Skeletal muscle satellite cell (primary cell): ENCODE data around the gene MCF2L.

ENCODE experiments used
- H3K27me3 ChIP-seq: 2 replicates; pipeline ENCODE4 v1.7.0; 2013; ENCODE audit warnings: low read length; ENCODE audit not compliant: control insufficient read depth, insufficient read depth
- H3K36me3 ChIP-seq: 2 replicates; pipeline ENCODE4 v1.7.0; 2013; ENCODE audit warnings: mild to moderate bottlenecking, control low read depth, low read length; ENCODE audit not compliant: insufficient read depth
- H3K4me1 ChIP-seq: 2 replicates; pipeline ENCODE4 v1.7.0; 2013; ENCODE audit warnings: low read length; ENCODE audit not compliant: control insufficient read depth, insufficient read depth
- H3K4me2 ChIP-seq: 2 replicates; pipeline ENCODE4 v1.7.0; 2013; ENCODE audit warnings: mild to moderate bottlenecking, low read length
- H3K4me3 ChIP-seq: 2 replicates; pipeline ENCODE4 v1.7.0; 2013; ENCODE audit warnings: low read length
- H3K9ac ChIP-seq: 2 replicates; pipeline ENCODE4 v1.7.0; 2013; ENCODE audit warnings: mild to moderate bottlenecking, low read depth, low read length, moderate library complexity
- H3K9me3 ChIP-seq: replicated peaks from 2 replicates; pipeline ENCODE4 v1.7.0; 2013; ENCODE audit warnings: mild to moderate bottlenecking, control low read depth, low read length

The MCF2L gene

DNA sequence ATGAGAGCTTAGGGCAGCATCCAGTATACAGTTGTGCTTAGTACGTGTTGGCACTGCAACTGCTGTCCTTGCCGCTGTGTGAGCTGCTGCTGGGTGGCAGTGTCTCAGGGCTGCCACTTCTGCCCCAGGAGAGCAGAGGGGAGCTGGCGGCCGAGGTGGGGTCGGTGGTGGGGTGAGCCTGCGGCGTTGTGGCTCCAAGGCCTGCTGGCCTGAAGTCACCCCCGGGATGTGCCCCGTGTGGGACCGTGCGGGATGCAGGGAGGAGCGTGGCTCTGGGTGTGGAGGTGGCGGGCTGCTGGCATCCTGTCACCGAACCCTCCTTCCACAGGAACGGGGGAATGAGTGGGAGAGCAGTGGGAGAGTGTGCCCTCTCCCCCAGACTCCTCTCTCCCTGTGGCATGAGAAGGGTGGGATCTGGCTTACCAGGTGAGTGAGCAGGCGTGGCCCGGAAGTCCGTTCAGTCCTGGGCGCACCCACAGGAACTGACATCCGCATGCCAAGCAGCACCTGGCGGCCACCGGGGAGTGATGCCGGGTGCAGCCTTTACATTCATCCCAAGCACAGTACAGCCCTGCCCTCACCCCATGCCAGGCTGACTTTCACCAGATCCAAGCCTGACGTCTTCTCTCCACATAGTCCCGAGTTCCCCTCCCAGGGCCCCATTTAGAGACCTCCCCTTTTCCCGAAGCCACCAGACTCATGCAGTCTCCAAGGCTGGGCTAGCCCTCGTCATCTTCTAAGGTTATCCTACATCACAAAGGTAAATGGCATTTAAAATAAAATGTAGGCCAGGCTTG, 26.6 kb downstream of the MCF2L start:
- peaks cover 16% of the 10 kb centered on the region for H3K4me1 ChIP-seq
- H3K9me3 ChIP-seq = no peaks in the 10 kb centered on the region
- H3K27me3 ChIP-seq = peaks cover 47% of the 10 kb centered on the region
- no peaks in the 10 kb centered on the region for H3K36me3 ChIP-seq
- no peak overlapping the region for H3K9ac ChIP-seq
- H3K4me3 ChIP-seq = no peak overlapping the region
- H3K4me2 ChIP-seq = no peak overlapping the region

DNA sequence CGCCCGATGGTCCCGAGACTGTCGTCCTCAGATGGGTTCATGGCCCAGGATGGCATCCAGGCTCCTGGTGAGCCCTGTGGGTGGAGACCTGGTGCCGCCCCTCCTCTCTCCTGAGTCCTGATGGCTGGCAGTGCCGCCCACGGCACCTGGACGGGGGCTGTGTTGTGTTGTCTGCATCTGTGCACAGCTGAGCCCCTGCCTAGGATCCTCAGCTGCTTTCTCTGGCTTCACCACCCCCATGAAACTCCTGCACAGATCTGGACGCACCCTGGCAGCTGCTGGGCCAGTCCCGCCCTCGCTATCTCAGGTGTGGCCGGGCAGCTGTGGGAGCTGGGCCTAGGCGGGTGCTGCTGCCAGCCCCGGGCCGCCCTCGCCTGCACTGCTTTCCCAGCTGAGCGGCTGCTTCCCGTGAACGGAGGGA, 27.7 kb downstream of the MCF2L start:
- no peaks in the 10 kb centered on the region for H3K9me3 ChIP-seq
- H3K27me3 ChIP-seq = peaks cover 58% of the 10 kb centered on the region
- no peak overlapping the region for H3K4me2 ChIP-seq
- H3K36me3 ChIP-seq = no peaks in the 10 kb centered on the region
- no peak overlapping the region for H3K4me3 ChIP-seq
- H3K4me1 ChIP-seq = peaks cover 26% of the 10 kb centered on the region
- H3K9ac ChIP-seq = no peak overlapping the region

DNA sequence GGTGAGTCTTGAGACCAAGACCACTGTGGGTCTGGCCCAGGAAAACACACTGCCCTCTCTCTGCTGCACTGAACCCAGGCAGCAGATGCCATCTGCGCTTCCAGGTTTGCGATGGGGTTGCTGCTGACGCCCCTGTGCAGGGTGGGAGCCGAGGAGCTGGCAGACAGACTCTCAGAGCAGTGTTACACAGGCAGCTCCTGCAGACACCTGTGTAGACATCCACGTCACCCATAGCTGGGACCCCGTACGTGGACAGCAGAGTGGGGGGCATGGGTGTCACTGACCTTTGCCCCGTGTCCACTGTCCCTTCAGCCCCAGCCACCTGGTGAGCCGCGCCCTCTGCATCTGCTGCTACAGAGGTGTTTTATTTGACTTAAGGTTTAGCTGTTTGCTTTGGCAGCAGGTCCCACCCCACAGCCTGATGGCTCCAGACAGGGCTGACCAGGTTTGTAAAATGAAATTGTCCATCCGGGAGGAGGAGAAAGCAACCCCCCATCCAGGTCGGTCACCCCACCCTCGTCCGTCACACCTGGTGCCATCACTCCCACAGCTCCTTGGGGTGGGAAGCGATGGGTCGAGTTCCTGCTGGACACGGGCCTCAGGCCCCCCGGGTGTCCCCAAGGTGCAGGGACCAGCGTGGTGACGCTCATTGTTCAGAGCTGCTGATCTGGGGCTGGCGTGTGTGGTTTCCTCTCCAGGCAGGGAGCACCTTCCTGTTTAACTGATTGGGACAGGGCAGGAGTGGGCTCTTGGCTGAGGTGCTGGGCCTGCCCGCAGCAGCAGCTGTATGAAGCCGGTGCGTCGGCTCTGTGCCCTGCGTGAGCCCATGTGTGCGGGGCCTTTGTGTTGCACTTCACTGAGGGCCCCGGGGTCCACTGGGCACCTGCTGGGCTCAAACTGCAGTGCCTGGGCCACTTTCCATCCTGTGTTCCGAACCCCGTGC, 28.4 kb downstream of the MCF2L start:
- no peak overlapping the region for H3K4me3 ChIP-seq
- H3K4me1 ChIP-seq = peaks cover 20% of the 10 kb centered on the region
- H3K9ac ChIP-seq = no peak overlapping the region
- H3K36me3 ChIP-seq = no peaks in the 10 kb centered on the region
- H3K27me3 ChIP-seq = peaks cover 58% of the 10 kb centered on the region
- no peak overlapping the region for H3K4me2 ChIP-seq
- no peaks in the 10 kb centered on the region for H3K9me3 ChIP-seq

DNA sequence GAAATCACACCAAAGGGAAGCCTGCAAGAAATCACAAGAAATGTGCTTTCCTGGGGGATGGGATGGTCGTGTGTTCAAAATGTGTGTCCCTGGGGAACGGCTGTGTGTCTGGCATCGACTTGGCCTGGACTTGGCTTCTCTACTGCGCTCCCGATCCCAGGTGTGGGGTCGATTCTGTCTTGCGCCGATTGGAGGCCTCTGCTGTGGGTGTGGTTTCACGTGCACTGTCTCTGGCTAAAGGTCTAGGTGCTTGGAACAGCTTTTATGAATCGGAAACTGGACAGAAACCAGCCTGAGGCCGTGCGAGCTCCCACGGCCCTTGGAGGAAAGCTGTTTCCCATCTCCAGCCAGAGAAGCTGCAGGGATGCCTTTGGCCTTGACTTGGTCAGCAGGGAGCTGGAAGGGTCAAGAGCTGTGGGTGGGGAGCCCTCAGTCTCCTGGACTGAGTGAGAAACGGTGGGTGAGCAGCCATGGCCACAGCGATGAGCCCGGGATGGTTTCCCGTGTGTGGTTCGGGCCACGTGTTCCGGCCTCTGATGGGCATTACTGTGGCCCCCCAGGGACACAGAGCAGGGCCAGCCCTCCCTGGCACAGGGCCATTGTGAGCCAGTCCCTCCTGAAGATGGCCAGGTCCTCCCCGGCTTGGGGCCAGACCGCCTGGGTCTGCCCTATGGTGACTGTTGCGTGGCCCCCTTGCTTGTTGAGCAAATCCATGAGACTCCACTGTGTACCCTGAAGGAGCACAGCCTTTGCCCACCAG, 29.7 kb downstream of the MCF2L start:
- Histone ChIP-seq H3K27me3 (peaks cover 59% of the 10 kb centered on the region), H3K36me3 (no peaks in the 10 kb centered on the region), H3K4me3 (no peak overlapping the region), H3K4me2 (no peak overlapping the region), H3K9me3 (no peaks in the 10 kb centered on the region), H3K9ac (no peak overlapping the region), H3K4me1 (peaks cover 20% of the 10 kb centered on the region)

DNA sequence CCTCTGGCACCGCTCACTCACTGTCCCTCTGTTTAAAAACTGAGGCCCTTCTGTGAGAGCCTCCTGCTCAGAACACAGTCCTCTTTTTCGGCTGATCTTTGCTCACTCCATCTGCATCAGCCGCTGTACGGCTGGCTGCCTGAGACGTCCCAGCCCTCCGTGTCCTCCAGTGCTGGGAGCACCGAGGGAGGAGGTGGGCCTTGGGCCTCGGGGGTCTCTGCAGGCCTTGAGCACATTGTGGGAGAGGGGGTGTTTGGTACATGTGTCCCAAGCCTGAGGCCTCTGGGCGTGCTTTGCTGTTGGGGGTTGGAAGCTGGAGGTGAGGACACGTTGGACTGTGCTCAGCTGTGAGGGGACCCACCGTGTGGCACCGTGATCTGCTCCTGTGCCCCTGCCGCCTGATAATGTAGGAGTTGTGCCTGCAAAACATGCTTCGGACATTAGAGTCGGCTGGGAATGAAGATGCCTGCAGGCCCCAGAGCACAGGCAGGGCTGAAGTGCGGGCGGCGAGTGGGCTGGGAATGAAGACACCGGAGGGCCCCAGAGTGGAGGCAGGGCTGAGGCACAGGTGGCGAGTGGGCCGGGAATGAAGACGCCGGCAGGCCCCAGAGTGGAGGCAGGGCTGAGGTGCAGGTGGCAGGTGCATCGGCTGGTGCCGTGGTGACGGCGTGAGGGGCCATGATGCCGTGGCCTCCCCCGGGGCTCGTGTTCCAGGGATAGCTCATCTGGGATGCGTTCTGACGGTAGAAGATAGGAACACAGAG, 30.6 kb downstream of the MCF2L start:
- Histone ChIP-seq H3K36me3 (no peaks in the 10 kb centered on the region), H3K9ac (no peak overlapping the region), H3K27me3 (peaks cover 59% of the 10 kb centered on the region), H3K9me3 (no peaks in the 10 kb centered on the region), H3K4me3 (no peak overlapping the region), H3K4me2 (no peak overlapping the region), H3K4me1 (peaks cover 13% of the 10 kb centered on the region)

DNA sequence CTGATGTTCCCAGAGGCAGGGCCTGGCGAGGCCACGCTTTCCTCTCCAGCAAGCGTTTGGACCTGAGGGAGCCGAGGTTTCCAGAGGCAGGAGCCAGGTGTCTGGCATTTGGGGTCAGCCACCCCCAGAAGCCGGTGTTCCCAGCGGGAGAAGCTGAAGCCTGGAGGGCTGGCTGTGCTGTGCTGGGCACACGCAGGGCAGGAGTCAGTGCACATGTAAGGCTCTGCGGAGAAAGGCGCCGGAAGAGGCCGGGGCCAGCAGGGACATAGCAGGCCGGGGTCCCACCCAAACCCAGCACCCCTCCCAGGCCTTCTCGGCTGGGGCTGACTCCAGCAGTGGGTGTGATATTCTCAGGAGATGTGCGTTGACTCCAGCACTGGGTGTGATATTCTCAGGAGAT, 31.6 kb downstream of the MCF2L start:
- Histone ChIP-seq H3K4me3 (no peak overlapping the region), H3K4me1 (peaks cover 10% of the 10 kb centered on the region), H3K36me3 (no peaks in the 10 kb centered on the region), H3K27me3 (peaks cover 57% of the 10 kb centered on the region), H3K9me3 (no peaks in the 10 kb centered on the region), H3K4me2 (no peak overlapping the region), H3K9ac (peak overlapping the region; percentile 29)

DNA sequence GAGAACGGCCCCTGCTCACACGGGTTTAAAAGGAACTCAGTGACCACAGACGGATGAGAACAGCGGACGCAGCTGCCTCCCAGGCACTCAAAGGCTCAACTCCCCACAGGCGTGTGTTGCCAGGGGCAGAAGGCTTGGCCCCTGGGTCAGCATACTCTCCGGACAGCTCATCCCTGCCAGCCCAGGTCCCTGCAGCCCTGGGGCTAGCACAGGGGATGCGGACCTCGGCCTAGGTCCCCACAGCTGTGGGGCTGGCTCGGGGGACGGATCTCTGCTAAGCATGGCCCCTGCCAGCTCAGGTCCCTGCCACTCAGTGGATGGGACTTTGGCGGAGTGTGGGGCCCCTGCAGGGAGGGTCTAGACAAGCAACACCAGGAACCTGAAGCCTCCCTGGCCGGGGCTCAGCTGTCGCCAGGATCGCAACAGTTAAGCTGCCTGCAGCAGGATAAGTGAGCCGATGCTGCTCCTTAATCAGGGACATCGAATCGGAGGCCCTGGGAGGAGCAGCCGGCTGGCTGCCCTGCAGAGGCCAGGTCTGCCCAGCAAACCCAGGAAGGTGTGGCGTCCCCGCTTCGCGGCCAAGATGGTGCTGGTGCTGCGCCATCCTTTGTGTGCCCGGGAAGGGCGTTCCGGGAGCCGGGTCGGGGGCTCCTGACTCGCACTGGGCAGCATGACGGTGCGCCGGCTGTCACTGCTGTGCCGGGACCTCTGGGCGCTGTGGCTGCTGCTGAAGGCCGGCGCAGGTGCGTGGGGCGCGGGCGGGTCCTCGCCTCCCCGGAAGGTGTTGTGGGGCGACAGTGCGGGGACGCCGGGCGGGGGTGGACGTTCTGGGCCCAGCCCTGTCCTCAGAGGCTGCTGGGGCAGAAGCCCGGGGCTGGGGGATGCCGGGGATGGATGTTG, 32.5 kb downstream of the MCF2L start:
- Histone ChIP-seq H3K4me2 (peak overlapping the region; percentile 65), H3K9ac (peak overlapping the region; percentile 29), H3K4me1 (peaks cover 10% of the 10 kb centered on the region), H3K36me3 (no peaks in the 10 kb centered on the region), H3K9me3 (no peaks in the 10 kb centered on the region), H3K4me3 (peak overlapping the region; percentile 59), H3K27me3 (peaks cover 47% of the 10 kb centered on the region)

DNA sequence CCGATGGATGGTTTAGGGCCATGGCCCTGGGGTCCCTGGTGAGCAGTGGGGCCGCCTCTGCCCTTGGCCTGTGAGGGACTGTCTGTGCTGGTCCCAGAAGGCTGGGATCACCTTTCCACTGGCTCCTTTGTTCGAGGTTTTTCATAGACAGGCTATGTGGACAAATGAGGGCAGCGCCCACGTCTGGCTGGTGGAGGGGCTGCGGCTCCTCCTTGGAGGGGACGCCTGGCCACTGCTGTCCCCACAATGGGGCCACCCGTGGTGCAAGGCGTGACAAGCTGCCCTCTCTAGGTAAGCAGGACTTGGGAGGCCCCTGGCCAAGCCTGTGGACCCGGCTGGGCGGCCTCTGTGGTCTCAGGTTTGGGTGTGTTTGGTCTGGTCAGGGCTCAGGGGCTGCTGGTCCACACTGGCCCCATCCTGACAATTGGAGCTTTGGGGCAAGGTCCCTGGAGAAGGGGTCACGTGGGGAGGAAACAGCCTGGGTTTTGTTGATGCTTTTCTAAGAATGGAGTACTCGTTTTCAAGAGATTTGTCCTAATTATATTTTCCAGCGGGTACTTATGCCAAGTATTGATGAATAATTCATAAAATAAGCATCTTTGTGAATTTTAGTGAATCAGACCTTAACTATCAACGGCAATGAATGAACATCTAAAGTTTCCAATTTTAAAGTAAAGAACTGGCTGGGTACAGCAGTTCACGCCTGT, 33.3 kb downstream of the MCF2L start:
- no peaks in the 10 kb centered on the region for H3K9me3 ChIP-seq
- H3K4me2 ChIP-seq = peak overlapping the region; percentile 65
- no peaks in the 10 kb centered on the region for H3K36me3 ChIP-seq
- H3K4me3 ChIP-seq = no peak overlapping the region
- H3K4me1 ChIP-seq = peaks cover 10% of the 10 kb centered on the region
- H3K27me3 ChIP-seq = peaks cover 45% of the 10 kb centered on the region
- H3K9ac ChIP-seq = no peak overlapping the region

DNA sequence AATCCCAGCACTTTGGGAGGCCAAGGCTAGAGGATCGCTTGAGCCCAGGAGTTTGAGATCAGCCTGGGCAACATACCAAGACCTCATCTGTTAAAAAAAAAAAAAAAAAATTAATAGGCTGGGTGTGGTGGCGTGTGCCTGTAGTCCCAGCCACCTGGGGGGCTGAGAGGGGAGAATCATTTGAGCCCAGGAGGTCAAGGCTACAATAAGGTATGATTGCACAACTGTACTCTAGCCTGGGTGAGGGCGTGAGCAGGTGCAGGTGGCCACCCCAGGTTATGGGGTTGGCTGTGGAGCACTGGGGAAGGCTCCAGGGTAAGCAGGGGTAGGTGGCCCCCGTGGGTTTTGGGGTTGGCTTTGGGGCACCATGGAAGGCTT, 33.9 kb downstream of the MCF2L start:
- no peak overlapping the region for H3K4me3 ChIP-seq
- H3K4me1 ChIP-seq = peaks cover 10% of the 10 kb centered on the region
- no peaks in the 10 kb centered on the region for H3K9me3 ChIP-seq
- H3K4me2 ChIP-seq = no peak overlapping the region
- no peak overlapping the region for H3K9ac ChIP-seq
- no peaks in the 10 kb centered on the region for H3K36me3 ChIP-seq
- peaks cover 45% of the 10 kb centered on the region for H3K27me3 ChIP-seq

DNA sequence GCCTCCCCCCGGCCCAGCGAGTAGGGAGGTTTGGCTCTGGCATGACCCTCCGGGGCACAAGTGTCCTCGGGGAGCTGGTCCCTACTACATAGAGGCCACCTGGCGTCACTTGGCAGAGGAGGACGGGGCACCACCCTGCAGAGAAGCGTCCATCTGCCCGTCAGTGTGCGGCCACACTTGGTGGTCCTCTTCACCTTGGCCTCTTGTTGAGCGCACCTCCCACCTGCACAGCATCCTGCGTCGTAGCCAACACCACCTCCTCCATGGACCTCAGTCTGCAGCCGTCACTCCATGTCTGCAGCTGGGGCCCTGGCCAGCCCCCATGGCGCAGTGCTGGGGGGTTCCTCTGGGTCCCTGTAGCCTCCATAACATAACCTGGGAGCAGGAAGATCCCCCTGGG, 35.1 kb downstream of the MCF2L start:
- no peaks in the 10 kb centered on the region for H3K36me3 ChIP-seq
- no peaks in the 10 kb centered on the region for H3K9me3 ChIP-seq
- peaks cover 10% of the 10 kb centered on the region for H3K4me1 ChIP-seq
- peaks cover 42% of the 10 kb centered on the region for H3K27me3 ChIP-seq
- H3K4me3 ChIP-seq = no peak overlapping the region
- no peak overlapping the region for H3K4me2 ChIP-seq
- H3K9ac ChIP-seq = no peak overlapping the region
